HG03439 (cell line): ENCODE data around the gene GIPC2.
"Not testable (repeated sequence)": the region's sequence is repeated elsewhere in the genome, so short reads cannot be mapped to it uniquely, and the experiment has no call there.

Experiments used
- ATAC-seq: cut with Tn5 transposase; IDR thresholded peaks from one replicate; pipeline ENCODE4 v1.9.1; 2021; ENCODE audit warnings: mild to moderate bottlenecking, moderate library complexity; ENCODE audit not compliant: unreplicated experiment

GIPC2 gene

DNA sequence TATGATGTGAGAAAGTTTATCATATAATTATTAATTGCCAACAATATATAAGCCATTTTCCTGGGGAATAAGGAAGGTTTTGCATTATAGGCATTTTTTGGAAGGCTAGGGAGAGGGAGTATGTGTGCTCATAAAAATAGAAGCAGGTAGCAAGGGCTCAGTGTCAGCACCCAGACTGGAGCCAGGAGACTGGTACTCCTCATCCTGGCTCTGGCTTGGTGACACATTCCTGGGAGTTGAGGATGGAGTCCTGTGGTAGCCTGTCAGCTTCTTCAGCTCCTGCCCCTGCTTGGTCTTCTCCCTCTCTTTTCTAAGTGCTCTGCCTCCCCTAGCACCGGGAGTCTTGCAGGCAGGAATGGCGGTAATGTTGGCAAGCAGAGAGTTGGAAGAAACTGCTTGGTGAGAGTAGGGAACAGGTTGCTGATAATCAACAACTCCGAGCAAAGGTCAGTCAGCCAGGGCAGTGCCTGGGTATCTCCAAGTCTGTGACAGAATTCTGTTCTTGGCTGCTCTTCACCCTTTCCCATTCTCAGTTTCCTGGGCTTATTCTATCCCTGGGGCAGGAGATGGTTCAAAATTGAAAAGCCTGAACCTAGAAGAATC is 23.0 kb downstream of the GIPC2 start:
- ATAC-seq, result no peak

DNA sequence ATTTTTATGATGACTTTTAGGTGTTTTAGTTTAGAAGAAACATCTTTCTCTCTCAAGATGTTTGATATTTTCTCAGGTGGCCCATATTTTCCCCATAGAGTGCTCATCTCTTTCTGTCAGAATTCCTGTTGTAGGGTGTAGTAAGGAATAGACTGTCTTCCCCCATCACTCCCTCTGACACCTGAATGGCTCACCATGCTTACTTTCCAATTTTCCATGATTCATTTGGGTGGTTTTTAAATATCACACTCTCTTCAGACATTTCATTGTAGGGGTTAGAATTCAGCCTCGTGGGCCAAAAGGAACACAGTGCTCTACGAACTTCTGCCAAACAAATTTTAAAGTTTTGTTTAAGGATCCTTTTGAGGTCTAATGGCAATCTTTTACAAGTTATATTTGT is 24.0 kb downstream of the GIPC2 start:
- ATAC-seq, result no peak

DNA sequence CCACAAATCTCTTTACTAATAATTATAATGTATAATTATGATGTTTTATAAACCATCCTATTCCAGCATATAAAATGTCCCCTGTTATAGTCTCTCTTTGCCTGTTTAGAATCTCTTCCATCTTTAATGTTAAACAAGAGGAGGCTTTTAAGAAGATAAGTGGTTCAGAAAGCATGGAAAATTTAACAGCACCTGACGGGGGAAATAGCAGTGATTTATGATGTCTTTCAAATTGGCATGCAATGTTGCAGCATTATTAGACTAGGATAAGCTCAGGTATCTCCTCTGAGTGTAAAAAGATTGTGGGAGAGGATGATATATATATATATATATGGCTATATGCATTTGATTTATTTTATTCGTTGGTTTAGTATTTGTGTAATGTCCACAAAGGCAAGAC is 24.4 kb downstream of the GIPC2 start:
- ATAC-seq, result no peak

DNA sequence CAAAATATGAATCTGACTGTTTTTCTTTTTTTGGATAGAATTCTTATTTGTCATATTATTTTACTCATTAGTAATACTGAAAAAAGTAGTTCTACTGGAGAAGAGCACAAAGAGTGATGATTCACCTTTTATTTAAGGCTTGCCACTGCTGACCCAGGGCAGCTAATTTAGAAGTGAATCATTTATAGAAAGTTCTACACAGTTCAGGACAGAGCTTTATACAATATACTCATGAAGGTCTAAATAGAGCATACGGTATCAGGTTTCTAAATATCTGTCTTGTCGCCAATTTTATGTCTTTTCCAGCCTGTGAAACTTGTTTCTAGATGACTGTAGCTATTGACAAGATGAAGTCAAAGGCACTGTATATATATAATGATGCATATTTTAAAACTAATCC is 25.0 kb downstream of the GIPC2 start:
- peak; percentile 70 for ATAC-seq

DNA sequence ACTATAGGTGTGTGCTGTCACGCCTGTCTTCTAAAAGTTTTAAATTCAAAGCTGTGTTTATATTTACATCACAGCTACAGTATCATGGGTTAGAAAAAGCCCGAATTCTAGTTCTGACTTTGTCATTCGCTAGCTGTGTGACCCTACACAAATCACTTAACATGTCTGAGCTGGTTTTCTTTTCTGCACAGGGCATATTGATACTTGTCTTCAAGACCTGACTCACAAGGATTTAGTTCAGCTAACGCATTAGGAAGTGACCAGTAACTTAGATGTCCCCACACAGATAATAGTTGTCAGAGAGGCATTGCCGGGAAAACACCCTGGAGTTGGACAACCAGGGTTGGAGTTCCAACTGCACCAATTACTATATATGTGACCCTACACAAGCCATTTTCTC is 25.9 kb downstream of the GIPC2 start:
- no peak for ATAC-seq

DNA sequence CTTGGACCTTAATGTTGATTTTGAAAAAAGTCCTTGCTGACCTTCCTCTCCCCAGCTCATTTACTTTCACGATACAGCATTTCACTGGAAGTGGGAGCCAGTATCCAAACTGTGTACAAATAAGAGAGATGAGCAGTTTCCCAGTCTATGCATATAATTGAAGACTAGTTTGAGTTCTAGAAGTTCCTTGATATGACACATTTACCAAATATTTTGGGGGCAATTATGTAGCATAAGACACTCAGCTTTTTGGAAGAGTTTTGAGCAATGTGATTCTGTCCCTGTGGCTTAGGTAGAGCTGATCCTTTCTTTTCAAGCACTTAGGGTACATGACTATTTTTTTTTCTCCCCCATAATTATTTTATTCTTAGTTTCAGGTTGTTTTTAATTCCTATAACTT is 26.4 kb downstream of the GIPC2 start:
- ATAC-seq, result no peak

DNA sequence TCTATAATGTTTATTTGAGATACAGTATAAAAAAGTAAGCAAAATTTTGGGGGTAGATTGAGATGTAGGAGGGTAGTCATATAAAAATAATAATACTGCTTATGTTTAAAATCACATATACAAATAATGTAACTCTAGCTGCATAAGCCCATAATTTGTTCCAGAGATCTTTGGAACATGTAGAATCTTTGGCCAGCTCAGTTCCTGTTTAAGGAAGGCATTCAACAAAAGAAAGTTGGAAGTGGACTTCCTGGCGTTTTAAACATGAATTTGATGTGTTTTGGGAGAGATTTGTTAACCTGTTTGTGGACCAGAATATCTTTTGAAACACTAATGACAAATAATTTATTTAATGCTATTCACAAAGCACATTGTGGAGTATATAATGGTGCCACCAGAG is 27.7 kb downstream of the GIPC2 start:
- no peak for ATAC-seq

DNA sequence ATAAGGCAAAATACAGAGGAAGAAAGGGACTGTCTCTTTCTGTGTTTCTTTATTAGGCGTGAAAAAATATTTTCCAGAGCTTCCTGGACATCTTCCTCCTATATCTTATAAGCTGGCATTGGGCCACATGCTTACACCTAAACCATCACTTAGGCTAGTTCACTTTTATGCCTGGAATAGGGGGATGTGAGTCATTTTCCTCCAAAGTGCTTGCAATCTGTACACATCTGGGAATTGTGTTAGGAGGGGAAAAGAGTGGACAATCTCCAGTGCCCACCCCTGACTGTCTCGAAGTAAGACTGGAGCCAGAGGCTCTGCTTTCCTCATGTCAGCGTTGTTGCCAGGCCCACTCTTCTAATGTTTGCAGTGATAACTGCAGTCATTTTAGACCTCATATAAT is 29.9 kb downstream of the GIPC2 start:
- ATAC-seq, result no peak

DNA sequence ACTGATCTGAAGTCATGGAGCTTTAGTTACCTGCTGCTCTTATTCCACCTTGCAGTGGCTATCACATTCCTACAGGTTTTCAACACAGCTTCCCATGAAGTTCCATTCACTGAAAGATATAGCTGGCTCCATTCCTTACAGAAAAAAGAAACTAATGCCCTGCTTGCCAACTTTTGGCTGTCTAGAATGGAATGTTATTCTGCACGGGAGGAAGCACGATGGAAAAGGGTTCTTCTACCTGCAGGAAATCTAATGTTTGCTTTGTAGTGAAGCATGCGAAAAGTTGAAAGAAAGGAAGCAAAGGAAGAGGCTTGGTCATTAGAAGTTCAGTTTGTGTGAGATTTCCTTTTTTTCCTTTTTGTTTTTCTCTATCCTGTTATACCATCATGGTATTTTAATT is 32.6 kb downstream of the GIPC2 start:
- no peak for ATAC-seq

DNA sequence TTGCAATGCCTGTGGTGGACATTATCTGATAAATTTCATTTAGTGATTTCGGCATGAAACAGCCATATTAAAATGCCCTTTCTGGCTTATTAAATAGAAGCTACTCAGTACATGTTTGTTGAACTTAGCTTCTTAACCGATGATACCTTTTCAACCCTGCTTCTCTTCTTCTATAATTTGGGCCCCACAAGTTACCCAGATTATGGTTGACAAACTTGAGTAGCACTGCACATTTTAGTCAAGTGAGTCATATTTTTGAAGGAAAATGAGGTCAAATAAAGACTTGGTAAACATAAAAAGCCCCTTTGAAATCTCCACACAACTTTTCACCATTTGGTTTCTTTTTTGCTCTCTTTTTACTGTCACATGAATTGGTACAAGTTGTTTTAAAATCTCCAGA is 33.8 kb downstream of the GIPC2 start:
- no peak for ATAC-seq

DNA sequence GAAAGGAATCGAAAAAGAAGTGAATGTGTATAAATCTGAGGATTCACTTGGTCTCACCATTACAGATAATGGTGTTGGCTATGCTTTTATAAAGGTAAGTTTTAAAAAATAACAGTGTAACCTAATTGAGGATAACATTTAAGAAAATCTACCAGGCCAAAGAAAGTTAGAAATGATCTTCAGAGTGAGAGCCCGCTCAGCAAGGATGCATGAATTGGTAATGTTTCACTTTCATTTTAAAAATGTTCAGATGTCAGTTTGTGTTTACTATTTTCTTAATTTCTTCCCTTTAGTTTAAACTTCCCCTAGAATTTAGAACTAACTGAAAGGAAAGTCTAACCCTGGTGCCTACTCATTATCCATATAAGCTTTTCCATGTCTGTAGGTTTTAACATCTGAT is 35.0 kb downstream of the GIPC2 start:
- no peak for ATAC-seq

DNA sequence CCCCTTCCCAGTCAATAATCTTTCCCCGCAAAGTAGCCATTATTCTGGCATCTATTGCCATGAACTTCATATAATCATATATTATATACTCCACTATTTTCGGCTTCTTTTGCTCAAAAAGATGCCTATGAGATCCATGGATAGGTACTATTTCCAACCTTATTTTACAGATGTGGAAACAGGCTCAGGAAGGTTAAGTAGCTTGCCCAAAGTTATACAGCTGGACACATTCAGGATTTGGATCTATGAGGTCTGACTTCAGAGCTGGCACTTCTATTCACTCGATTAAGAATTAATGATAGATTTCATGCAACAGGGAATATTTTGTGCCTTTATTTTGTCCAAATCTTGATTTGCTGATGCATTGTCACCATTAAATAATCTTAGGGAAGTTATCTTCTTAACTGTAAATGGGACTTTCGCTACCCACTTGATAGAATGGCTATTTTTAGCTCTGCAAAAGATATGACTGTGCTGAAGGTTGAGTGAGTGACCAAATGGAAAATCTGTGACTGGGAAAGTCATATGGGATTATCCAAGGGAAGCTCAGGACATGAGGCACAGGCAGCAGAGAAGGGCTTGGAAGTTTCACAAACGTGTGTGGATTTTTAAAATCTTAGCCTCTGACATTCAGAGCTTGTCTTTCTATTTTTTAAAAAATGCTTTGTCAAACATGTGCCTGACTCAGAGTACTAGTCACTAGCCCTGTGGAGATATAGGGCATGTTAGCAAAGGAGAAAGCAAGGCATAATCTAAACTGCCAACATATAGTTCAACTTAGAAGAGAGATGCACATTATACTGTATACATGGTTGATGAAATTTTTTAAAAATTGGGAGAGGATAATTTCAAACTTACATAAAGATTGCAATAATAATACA is 36.5 kb downstream of the GIPC2 start:
- no peak for ATAC-seq

DNA sequence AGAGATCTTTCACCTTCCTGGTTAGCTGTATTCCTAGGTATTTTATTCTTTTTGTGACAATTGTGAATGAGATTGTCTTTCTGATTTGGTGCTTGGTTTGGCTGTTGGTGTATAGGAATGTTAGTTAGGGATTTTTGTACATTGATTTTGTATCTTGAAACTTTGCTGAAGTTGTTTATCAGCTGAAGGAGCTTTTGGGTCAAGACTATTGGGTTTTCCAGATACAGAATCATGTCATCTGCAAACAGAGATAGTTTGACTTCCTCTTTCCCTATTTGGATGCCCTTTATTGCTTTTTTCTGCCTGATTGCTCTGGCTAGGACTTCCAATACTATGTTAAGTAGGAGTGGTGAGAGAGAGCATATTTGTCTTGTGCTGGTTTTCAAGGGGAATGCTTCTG is 38.9 kb downstream of the GIPC2 start:
- ATAC-seq, result not testable (repeated sequence)

DNA sequence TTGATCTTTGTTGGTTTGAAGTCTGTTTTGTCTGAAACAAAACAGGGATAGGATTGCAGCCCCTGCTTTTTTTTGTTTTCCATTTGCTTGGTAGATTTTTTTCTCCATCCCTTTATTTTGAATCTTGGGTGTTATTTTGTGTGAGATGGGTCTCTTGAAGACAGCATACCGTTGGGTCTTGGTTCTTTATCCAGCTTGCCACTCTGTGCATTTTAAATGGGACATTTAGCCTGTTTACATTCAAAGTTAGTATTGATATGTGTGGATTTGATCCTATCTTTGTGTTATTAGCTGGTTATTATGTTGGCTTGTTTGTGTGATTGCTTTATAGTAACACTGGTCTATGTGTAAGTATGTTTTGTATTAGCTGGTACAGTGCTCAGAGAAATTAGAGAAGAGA is 40.9 kb downstream of the GIPC2 start:
- ATAC-seq, result no peak

DNA sequence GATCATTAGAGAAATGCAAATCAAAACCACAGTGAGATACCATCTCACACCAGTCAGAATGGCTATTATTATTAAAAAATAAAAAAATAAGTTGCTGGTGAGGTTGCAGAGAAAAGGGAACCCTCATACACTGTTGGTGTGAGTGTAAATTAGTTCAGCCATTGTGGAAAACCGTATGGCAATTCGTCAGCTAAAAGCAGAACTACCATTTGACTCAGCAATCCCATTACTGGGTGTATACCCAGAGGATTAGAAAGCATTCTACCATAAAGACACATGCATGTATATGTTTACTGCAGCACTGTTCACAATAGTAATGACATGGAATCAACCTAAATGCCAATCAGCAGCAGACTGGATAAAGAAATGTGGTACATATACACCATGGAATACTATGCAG is 42.2 kb downstream of the GIPC2 start:
- ATAC-seq, result no peak

DNA sequence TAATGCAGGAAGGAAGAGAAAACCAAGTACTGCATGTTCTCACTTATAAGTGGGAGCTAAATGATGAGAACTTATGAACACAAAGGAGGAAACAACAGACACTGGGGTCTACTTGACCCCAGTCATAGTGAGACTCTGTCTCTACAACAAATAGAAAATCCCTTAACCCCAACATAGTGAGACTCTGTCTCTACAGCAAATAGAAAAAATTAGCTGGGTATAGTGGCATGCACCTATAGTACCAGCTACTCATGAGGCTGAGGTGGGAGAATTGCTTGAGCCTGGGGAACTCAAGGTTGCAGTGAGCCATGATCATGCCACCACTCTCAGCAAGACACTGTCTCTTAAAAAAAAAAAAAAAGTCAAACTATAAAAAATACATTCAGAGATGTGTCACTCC is 42.7 kb downstream of the GIPC2 start:
- ATAC-seq, result no peak

DNA sequence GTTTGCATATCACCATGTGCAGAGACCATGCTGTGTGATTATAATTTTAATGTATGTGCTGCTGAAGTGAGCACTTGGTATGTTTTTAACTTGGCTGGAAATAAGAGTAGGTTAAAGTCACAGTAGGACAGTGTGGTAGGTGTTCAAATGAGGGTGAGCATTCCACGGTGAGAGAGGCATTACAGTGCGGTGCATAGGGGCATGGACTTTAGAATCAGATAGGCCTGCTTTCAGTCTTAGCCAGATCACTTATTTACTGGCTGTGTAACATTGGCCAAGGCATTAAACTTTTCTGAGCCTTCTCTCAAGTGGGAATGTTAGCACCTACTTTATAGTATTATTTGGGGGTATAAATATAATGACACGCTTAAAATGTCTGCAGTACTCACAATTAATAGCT is 43.2 kb downstream of the GIPC2 start:
- ATAC-seq, result no peak

DNA sequence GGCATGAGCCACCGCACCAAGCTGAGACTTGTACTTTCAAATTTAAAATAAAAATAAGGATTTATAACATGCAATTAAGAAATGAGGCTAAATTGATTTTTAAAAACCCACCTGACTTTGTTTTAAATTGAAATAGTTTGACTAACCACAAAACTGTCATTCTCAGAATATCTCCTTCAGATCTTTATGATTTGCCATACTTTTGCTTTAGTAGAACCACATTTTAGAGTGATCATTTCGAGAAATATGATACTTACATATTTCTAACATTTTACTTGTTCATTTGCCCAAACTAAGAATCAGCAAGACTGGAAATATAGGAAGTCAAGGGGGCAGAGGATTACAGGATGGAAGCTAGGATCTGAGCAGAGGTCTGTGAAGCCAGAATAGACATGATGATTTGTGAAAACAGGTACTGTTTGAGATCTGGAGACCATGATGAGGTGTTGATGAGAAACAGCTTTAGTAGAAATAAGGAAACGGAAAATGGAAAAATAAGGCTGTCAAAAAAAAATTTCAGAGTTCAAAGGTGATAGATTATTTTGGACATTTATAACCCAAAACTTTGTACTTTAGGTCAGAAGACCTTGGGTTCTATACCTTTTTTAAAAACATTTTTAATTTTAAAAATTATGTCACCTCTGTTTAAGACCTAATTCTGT is 44.8 kb downstream of the GIPC2 start:
- no peak for ATAC-seq

DNA sequence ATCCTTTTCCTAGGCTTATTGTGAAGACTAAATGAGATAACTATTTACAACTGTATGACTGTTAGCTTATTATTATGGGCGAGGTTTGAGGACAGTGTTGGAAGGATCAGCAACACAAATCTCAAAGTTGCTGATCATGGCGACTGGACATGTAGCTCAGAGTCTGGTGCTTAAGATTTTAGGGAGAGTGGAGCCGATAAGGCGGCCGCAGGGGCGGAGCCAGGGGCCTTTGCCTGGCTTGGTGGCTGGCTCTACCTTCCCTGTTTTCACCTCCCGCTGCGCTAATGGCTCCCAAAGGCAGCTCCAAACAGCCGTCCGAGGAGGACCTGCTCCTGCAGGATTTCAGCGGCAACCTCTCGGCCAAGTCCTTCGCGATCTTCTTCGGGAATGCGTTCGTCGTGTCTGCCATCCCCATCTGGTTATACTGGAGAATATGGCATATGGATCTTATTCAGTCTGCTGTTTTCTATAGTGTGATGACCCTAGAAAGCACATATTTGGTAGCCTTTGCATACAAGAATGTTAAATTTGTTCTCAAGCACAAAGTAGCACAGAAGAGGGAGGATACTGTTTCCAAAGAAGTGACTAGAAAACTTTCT is 45.5 kb downstream of the GIPC2 start:
- ATAC-seq, result no peak

DNA sequence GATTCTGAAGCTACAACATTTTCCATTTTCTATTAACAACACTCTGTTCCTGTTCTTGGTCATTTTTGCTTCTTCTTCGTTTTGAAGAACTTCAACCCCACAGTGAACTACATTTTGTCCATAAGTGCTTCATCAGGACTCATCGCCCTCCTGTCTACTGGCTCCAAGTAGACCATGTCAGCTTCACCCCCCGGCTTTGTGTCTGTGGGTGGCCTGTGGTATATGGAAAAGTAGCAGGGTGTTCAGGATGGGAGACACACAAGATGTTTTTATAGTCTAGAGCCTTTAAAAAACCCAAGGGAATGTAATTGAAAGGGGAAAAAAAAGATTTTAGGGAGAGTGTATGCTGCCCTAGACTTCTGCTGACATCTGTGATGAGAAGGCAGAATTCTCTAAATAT is 46.1 kb downstream of the GIPC2 start:
- no peak for ATAC-seq

DNA sequence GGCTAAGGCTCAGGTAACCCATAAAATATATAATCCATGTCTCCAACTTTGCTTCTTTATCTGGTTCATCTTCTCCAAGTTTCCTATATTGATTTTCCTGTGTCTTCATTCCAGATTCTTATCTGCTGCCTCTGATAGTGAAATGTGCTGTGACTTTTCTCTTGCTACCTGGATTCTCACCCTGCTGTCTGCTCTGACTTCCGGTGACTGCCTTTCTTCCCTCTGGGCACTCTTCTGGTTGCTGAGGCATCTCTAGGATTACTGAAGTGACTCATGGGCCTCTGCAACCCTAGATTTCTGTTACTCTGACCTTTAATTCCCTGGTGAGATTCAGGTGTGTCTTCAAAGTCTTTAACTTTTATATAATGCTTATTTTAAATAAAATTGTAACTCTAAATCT is 46.9 kb downstream of the GIPC2 start:
- ATAC-seq, result no peak

DNA sequence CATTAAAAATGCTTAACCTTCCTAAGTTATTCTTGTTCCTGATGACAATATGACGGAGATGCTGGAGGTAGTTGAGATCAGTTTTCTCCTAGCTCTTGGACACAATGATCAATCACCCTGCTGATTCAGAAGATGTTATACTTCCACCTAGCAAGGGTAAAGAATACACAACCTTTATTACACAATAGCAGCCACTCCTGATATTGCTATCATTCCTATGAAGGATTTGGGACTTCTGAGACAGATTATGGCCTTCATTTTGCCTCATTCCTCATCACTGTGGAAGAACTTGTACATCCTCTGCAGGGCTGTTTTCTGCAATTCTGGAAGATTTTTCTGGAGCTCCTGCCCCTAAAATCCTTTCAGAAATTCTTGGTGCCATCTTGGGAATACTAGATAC is 47.8 kb downstream of the GIPC2 start:
- ATAC-seq, result no peak
